PC-3 (cell line): ENCODE measurements around the gene BBS2.

Source experiments
- EZH2 ChIP-seq: fragments of 300-600 bp; sonication (generic); IDR thresholded peaks from one replicate; pipeline ENCODE4 v1.6.1; 2017; ENCODE audit warnings: antibody characterized with exemption, mild to moderate bottlenecking, low read length; ENCODE audit not compliant: unreplicated experiment
- EZH2phosphoT487 ChIP-seq: fragments of 300-600 bp; sonication (generic); IDR thresholded peaks from 2 replicates; pipeline ENCODE4 v1.6.1; 2018; ENCODE audit warnings: mild to moderate bottlenecking, antibody characterized with exemption, low read length, borderline replicate concordance
- TF ChIP-seq, protein P1 (sequence below): fragments of 300-600 bp; sonication (generic); conservative IDR thresholded peaks from 2 replicates; pipeline ENCODE4 v1.5.1; 2017; ENCODE audit warnings: antibody characterized with exemption, low read depth, mild to moderate bottlenecking, low read length

DNA sequence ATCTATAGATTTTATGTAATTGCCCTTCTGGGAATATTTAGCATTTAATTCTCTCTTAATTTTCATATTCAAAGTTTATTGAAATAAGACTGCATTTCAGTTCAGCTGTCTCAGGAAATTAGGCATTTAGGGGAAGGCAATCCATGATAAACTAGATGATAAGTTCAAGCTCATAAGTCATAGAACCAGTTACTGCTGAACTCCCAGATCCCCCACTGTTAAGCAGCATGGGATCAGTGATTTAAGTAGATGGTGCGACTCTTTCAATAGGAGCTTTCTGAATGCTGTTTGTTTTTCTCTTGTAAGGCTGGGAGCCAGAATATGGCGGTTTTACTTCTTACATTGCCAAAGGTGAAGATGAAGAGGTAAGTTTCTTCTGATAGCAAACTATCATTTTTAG, 44.6 kb downstream of the BBS2 start:
- TF ChIP-seq, protein P1, sequence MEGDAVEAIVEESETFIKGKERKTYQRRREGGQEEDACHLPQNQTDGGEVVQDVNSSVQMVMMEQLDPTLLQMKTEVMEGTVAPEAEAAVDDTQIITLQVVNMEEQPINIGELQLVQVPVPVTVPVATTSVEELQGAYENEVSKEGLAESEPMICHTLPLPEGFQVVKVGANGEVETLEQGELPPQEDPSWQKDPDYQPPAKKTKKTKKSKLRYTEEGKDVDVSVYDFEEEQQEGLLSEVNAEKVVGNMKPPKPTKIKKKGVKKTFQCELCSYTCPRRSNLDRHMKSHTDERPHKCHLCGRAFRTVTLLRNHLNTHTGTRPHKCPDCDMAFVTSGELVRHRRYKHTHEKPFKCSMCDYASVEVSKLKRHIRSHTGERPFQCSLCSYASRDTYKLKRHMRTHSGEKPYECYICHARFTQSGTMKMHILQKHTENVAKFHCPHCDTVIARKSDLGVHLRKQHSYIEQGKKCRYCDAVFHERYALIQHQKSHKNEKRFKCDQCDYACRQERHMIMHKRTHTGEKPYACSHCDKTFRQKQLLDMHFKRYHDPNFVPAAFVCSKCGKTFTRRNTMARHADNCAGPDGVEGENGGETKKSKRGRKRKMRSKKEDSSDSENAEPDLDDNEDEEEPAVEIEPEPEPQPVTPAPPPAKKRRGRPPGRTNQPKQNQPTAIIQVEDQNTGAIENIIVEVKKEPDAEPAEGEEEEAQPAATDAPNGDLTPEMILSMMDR: no peak
- no peak for TF ChIP-seq EZH2
- no peak for TF ChIP-seq EZH2phosphoT487
